Upper lobe of left lung (tissue), 6 donors: ENCODE measurements around the gene NTN1. TPM values are rescaled to one million over a fixed set of nuclear protein-coding genes. Genes with fewer than 3 reads are reported as not detected.

Source experiments
- ATAC-seq, 2 donors: fragments of 200-7000 bp; cut with Tn5 transposase; one replicate each; pipeline ENCODE4 v1.9.1; 2022; ENCODE audit warnings: mild to moderate bottlenecking in 2 of 2, moderate library complexity in 2 of 2; ENCODE audit not compliant: low FRiP score in 2 of 2
- DNase-seq, 2 donors: peaks; one replicate each; pipeline ENCODE4 v3.0.0-alpha.2; 2019 to 2020
- H3K27ac ChIP-seq, 4 donors: fragments of 200-600 bp; sonication (generic); one replicate each; pipeline ENCODE4 v1.5.1; 2016 to 2019
- H3K27me3 ChIP-seq, 4 donors: fragments of 200-600 bp; sonication (generic); one replicate each; pipeline ENCODE4 v1.5.1; 2017 to 2019
- H3K36me3 ChIP-seq, 4 donors: fragments of 200-600 bp; sonication (generic); one replicate each; pipeline ENCODE4 v1.5.1; 2016 to 2019
- H3K4me1 ChIP-seq, 4 donors: fragments of 200-600 bp; sonication (generic); one replicate each; pipeline ENCODE4 v1.5.1; 2018 to 2019
- H3K4me3 ChIP-seq, 4 donors: fragments of 200-600 bp; sonication (generic); one replicate each; pipeline ENCODE4 v1.5.1; 2017 to 2019; ENCODE audit warnings: mild to moderate bottlenecking in 2 of 4, moderate library complexity in 1 of 4
- H3K9me3 ChIP-seq, 4 donors: fragments of 200-600 bp; sonication (generic); one replicate each; pipeline ENCODE4 v1.5.1; 2018 to 2019
- CTCF ChIP-seq, 6 experiments: fragments of 450-650 bp in 4 of 6; fragments of 200-600 bp in 2 of 6; sonication (generic) in 2 of 6; IDR thresholded peaks; one replicate each; pipeline ENCODE4 v1.5.1; 2016 to 2019; ENCODE audit warnings: antibody characterized with exemption in 6 of 6
- EP300 ChIP-seq, 4 donors: sonication (generic); formaldehyde crosslinking; IDR thresholded peaks; one replicate each; pipeline ENCODE4 v1.5.1; 2017; ENCODE audit warnings: antibody characterized with exemption in 4 of 4, control low read depth in 2 of 4
- POLR2A ChIP-seq, 4 donors: fragments of 450-650 bp; IDR thresholded peaks; one replicate each; pipeline ENCODE4 v1.5.1; 2016 to 2017; ENCODE audit warnings: antibody characterized with exemption in 4 of 4, mild to moderate bottlenecking in 2 of 4
- POLR2AphosphoS5 ChIP-seq, 2 donors: sonication (generic); formaldehyde crosslinking; IDR thresholded peaks; one replicate each; pipeline ENCODE4 v1.5.1; 2017; ENCODE audit warnings: antibody characterized with exemption in 2 of 2
- WGBS, 2 donors: methylation state at CpG; one replicate each; pipeline ENCODE4 v1.1.5; 2017 to 2018; 5-methylcytosine and 5-hydroxymethylcytosine counted together
- total RNA-seq, 6 donors: library from RNA; depleted of rRNA in 4 of 6; stranded (reverse); fragments of >200 nt in 4 of 6; gene quantifications; one replicate each; pipeline versions ENCODE4 v1.1.0 to v1.2.1, GENCODE V29; 2016 to 2021
- donor health status: DM: no; HTN: no; CAD: no; lungs with moderate emphysema.
- donor health status: DM: no; HTN: yes; CAD: no; lungs with severe emphysema.

The NTN1 gene
- total RNA-seq, 6 donors from 2014 or later = 2.6 to 9.1 (median 4.1) TPM

GRCh38 chr17:9124554-9124935 is 103.2 kb downstream of the NTN1 start:
- H3K36me3 ChIP-seq = no peaks in the 10 kb centered on the region
- H3K4me1 ChIP-seq = no peaks in the 10 kb centered on the region
- 81 to 85% methylated on average over 10 of the region's 10 CpGs for WGBS, 2 donors
- DNase-seq = no peak
- H3K9me3 ChIP-seq = no peaks in the 10 kb centered on the region
- TF ChIP-seq EP300 (IDR thresholded peaks at IDR 0.05) (no peak), POLR2A (IDR thresholded peaks at IDR 0.05) (no peak), POLR2AphosphoS5 (IDR thresholded peaks at IDR 0.05) (no peak), CTCF (IDR thresholded peaks at IDR 0.05) (no peak)
- no peak overlapping the region for H3K4me3 ChIP-seq
- H3K27me3 ChIP-seq = no peaks in the 10 kb centered on the region
- ATAC-seq = no peak
- H3K27ac ChIP-seq = no peak overlapping the region

GRCh38 chr17:9125722-9126121 is 104.4 kb downstream of the NTN1 start:
- Histone ChIP-seq H3K4me1 (no peaks in the 10 kb centered on the region), H3K4me3 (no peak overlapping the region), H3K36me3 (no peaks in the 10 kb centered on the region), H3K27me3 (no peaks in the 10 kb centered on the region), H3K9me3 (no peaks in the 10 kb centered on the region), H3K27ac (no peak overlapping the region)
- DNase-seq (no peak), ATAC-seq (no peak)
- TF ChIP-seq POLR2A (IDR thresholded peaks at IDR 0.05) = no peak
- no peak for TF ChIP-seq POLR2AphosphoS5 (IDR thresholded peaks at IDR 0.05)
- TF ChIP-seq EP300 (IDR thresholded peaks at IDR 0.05) = no peak
- TF ChIP-seq CTCF (IDR thresholded peaks at IDR 0.05) = no peak
- WGBS, 2 donors = 87 to 90% methylated on average over 8 of the region's 8 CpGs

GRCh38 chr17:9127340-9127739 is 106.0 kb downstream of the NTN1 start:
- TF ChIP-seq CTCF (IDR thresholded peaks at IDR 0.05) = no peak
- no peak for TF ChIP-seq EP300 (IDR thresholded peaks at IDR 0.05)
- no peak for TF ChIP-seq POLR2A (IDR thresholded peaks at IDR 0.05)
- TF ChIP-seq POLR2AphosphoS5 (IDR thresholded peaks at IDR 0.05) = no peak
- DNase-seq = no peak
- Histone ChIP-seq H3K4me3 (no peak overlapping the region), H3K4me1 (no peaks in the 10 kb centered on the region), H3K27me3 (no peaks in the 10 kb centered on the region), H3K9me3 (no peaks in the 10 kb centered on the region), H3K27ac (no peak overlapping the region), H3K36me3 (no peaks in the 10 kb centered on the region)
- ATAC-seq = no peak
- 87 to 88% methylated on average over 7 of the region's 7 CpGs for WGBS, 2 donors

- no peak for DNase-seq
- Histone ChIP-seq H3K27me3 (no peaks in the 10 kb centered on the region), H3K4me3 (no peak overlapping the region), H3K36me3 (no peaks in the 10 kb centered on the region), H3K9me3 (no peaks in the 10 kb centered on the region), H3K4me1 (no peaks in the 10 kb centered on the region), H3K27ac (no peak overlapping the region)
- 70 to 93% methylated on average over 5 of the region's 5 CpGs for WGBS, 2 donors
- TF ChIP-seq CTCF (IDR thresholded peaks at IDR 0.05) (no peak), EP300 (IDR thresholded peaks at IDR 0.05) (no peak), POLR2AphosphoS5 (IDR thresholded peaks at IDR 0.05) (no peak), POLR2A (IDR thresholded peaks at IDR 0.05) (no peak)
- ATAC-seq = no peak
Measured at GRCh38 chr17:9131371-9131770, 110.1 kb downstream of the NTN1 start.

- no peak for ATAC-seq
- H3K36me3 ChIP-seq = no peaks in the 10 kb centered on the region
- no peak overlapping the region for H3K27ac ChIP-seq
- no peaks in the 10 kb centered on the region for H3K27me3 ChIP-seq
- DNase-seq = no peak
- WGBS, 2 donors = 87 to 88% methylated on average over 9 of the region's 9 CpGs
- TF ChIP-seq POLR2AphosphoS5 (IDR thresholded peaks at IDR 0.05) (no peak), POLR2A (IDR thresholded peaks at IDR 0.05) (no peak)
- H3K9me3 ChIP-seq = no peaks in the 10 kb centered on the region
- H3K4me1 ChIP-seq = no peaks in the 10 kb centered on the region
- no peak overlapping the region for H3K4me3 ChIP-seq
Measured at GRCh38 chr17:9132291-9132690, 111.0 kb downstream of the NTN1 start.
